ENCODE results near the gene SOS2.

DNA sequence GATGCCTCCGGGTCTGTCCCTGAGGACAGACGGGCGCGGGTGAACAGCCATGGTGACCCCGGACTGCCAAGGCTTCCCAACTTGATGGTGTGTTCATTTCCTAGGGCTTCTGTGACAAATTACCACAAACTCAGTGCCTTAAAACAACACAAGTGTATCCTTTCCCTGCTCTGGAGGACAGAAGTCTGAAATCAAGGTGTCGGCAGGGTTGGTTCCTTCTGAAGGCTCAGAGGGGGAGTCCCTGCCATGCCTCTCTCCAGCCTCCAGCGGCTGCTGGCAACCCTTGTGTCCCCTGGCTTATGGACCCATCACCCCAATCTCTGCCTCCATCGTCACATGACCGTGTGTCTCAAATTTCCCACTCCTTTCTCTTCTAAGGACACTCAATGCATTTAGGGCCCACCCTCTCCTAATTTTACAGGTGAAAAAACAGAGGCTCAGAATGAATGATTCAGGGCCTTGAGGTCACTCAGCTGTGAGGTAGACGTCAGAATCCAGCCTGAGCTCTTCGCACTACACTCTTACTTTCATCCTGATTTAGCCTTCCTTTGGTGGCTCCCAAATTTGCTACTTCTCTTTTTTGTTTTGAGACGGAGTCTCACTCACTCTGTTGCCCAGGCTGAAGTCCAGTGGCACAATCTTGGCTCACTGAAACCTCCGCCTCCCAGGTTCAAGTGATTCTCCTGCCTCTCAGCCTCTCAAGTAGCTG, 160.4 kb downstream of the SOS2 start:
- TF ChIP-seq, protein P1, sequence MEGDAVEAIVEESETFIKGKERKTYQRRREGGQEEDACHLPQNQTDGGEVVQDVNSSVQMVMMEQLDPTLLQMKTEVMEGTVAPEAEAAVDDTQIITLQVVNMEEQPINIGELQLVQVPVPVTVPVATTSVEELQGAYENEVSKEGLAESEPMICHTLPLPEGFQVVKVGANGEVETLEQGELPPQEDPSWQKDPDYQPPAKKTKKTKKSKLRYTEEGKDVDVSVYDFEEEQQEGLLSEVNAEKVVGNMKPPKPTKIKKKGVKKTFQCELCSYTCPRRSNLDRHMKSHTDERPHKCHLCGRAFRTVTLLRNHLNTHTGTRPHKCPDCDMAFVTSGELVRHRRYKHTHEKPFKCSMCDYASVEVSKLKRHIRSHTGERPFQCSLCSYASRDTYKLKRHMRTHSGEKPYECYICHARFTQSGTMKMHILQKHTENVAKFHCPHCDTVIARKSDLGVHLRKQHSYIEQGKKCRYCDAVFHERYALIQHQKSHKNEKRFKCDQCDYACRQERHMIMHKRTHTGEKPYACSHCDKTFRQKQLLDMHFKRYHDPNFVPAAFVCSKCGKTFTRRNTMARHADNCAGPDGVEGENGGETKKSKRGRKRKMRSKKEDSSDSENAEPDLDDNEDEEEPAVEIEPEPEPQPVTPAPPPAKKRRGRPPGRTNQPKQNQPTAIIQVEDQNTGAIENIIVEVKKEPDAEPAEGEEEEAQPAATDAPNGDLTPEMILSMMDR (IDR thresholded peaks at IDR 0.05) = no peak
- TF ChIP-seq POLR2A (IDR thresholded peaks at IDR 0.05) = no peak

All from heart left ventricle (tissue), 13 donors.